CD4-positive, alpha-beta T cell (primary cell): Measurements from ENCODE around the gene SGSM2. TPM values are rescaled to one million over a fixed set of nuclear protein-coding genes. Genes with fewer than 3 reads are reported as not detected.
A peak's percentile ranks its signal among the peaks of the same experiment; 100 is the strongest.

Source experiments
- ATAC-seq: fragments of 200-7000 bp; cut with Tn5 transposase; one replicate; pipeline ENCODE4 v1.10.0; 2022; ENCODE audit warnings: mild to moderate bottlenecking; ENCODE audit not compliant: poor library complexity
- CTCF ChIA-PET: fragments of 350-600 bp; sonication (Branson Sonifier 250); formaldehyde crosslinking; loops from one replicate; lab custom pipeline; 2021; ENCODE audit warnings: antibody characterized with exemption, inconsistent platforms; lab: Charles Lee
- POLR2A ChIA-PET: fragments of 350-600 bp; sonication (Branson Sonifier 250); formaldehyde crosslinking; loops from one replicate; lab custom pipeline; 2021; ENCODE audit warnings: antibody characterized with exemption, inconsistent platforms; lab: Charles Lee
- DNase-seq, 14 experiments: peaks; one replicate each; pipeline ENCODE4 v3.0.0-alpha.2; 2013 to 2020; ENCODE audit warnings: mixed read lengths in 2 of 14
- H3K27ac ChIP-seq, 2 donors: one replicate each; pipeline versions ENCODE4 v1.5.1 to v1.7.0; 2013; ENCODE audit warnings: low read length in 2 of 2, low read depth in 1 of 2, mild to moderate bottlenecking in 1 of 2
- H3K27me3 ChIP-seq, 2 experiments: 1 replicate in 1 of 2; 2 replicates in 1 of 2; pipeline versions ENCODE4 v1.6.1 to v1.7.0; 2013; ENCODE audit warnings: low read length in 2 of 2, control low read depth in 1 of 2, mild to moderate bottlenecking in 1 of 2, moderate library complexity in 1 of 2; ENCODE audit not compliant: insufficient read depth in 2 of 2, control insufficient read depth in 1 of 2
- H3K36me3 ChIP-seq: one replicate; pipeline ENCODE4 v1.6.1; 2013; ENCODE audit warnings: low read length, control low read depth; ENCODE audit not compliant: insufficient read depth
- H3K4me1 ChIP-seq: one replicate; pipeline ENCODE4 v1.6.1; 2013; ENCODE audit warnings: low read length, control low read depth; ENCODE audit not compliant: insufficient read depth
- H3K4me3 ChIP-seq: one replicate; pipeline ENCODE4 v1.5.1; 2013; ENCODE audit warnings: mild to moderate bottlenecking, low read length, moderate library complexity
- H3K9me3 ChIP-seq, 2 experiments: 1 replicate in 1 of 2; 2 replicates in 1 of 2; pipeline versions ENCODE4 v1.6.1 to v1.7.0; 2013; ENCODE audit warnings: low read length in 2 of 2, mild to moderate bottlenecking in 2 of 2, control low read depth in 1 of 2, moderate library complexity in 1 of 2; ENCODE audit not compliant: control insufficient read depth in 1 of 2, insufficient read depth in 1 of 2
- H3K27ac Mint-ChIP-seq: one replicate; pipeline ENCODE4 v1.8.0; 2020; ENCODE audit warnings: mixed read lengths
- H3K27me3 Mint-ChIP-seq: one replicate; pipeline ENCODE4 v1.8.0; 2021; ENCODE audit warnings: mixed read lengths
- H3K36me3 Mint-ChIP-seq: one replicate; pipeline ENCODE4 v1.8.0; 2021; ENCODE audit warnings: low read depth, mixed read lengths
- H3K4me1 Mint-ChIP-seq: one replicate; pipeline ENCODE4 v1.8.0; 2021; ENCODE audit warnings: low read depth, mixed read lengths
- H3K4me3 Mint-ChIP-seq: one replicate; pipeline ENCODE4 v1.8.0; 2020; ENCODE audit warnings: mild to moderate bottlenecking, mixed read lengths
- H3K9me3 Mint-ChIP-seq: one replicate; pipeline ENCODE4 v1.8.0; 2020; ENCODE audit warnings: mixed read lengths
- CTCF ChIP-seq: fragments of 200-600 bp; IDR thresholded peaks from one replicate; pipeline ENCODE4 v1.8.0; 2022; ENCODE audit warnings: antibody characterized with exemption, mild to moderate bottlenecking
- intact Hi-C, 2 experiments: fragments of 100-400 bp; cut with DNase I in 1 of 2; cut with micrococcal nuclease in 1 of 2; formaldehyde crosslinking; loops; one replicate each; pipeline versions ENCODE4 v1.15.1 to v1.9.0; 2023 to 2025; cut with DNase I, micrococcal nuclease
- total RNA-seq, 174 experiments: library from RNA in 2 of 174; stranded (reverse) in 2 of 174; gene quantifications; one replicate each; pipeline ENCODE4 v1.2.3 and lab custom pipeline; 2021 to 2026

The SGSM2 gene
- total RNA-seq, 2 experiments from 2014 or later = 147 to 154 TPM

GRCh38 chr17:2414446-2415064 is 77.3 kb downstream of the SGSM2 start:
- no peak for DNase-seq
- peaks cover 52% of the 10 kb centered on the region for H3K36me3 Mint-ChIP-seq
- H3K27ac Mint-ChIP-seq = no peak overlapping the region
- intact Hi-C loops = no loop called here
- no peaks in the 10 kb centered on the region for H3K27me3 ChIP-seq
- TF ChIP-seq CTCF = no peak
- H3K36me3 ChIP-seq = peaks cover 24% of the 10 kb centered on the region
- no peaks in the 10 kb centered on the region for H3K4me1 ChIP-seq
- CTCF ChIA-PET = interaction anchor here (1.8 to 7.7 kb wide), 2 partner anchors 13 to 32 kb away, joined by 11 to 204 read pairs; no protein-coding TSS in a partner anchor
- no peaks in the 10 kb centered on the region for H3K4me1 Mint-ChIP-seq
- H3K9me3 Mint-ChIP-seq = no peaks in the 10 kb centered on the region
- no peak overlapping the region for H3K27ac ChIP-seq
- POLR2A ChIA-PET = interaction anchor here (3.2 kb wide), 1 partner anchor 32 kb away, joined by 56 read pairs; no protein-coding TSS in a partner anchor
- no peaks in the 10 kb centered on the region for H3K27me3 Mint-ChIP-seq
- no peaks in the 10 kb centered on the region for H3K9me3 ChIP-seq
- H3K4me3 ChIP-seq = no peak overlapping the region
- no peak for ATAC-seq
- H3K4me3 Mint-ChIP-seq = no peak overlapping the region

DNA sequence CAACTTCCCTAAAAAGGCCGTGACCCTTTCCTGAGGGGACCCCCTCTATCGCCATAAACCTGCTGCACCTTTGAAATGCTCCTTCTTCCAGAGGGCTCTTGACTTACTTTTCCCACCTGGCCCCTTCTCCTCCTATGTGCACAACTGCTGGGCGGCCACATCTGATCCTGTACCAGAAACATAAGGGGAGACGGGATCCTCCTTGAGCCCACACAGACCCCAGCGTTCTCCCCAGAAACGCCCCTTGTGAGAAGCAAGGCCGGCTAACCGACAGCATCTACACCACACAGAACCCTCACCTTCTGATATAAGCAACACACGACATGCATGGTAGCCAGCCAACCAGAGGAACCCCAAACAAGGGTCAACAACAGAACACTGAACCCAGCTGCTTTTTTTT is 77.8 kb downstream of the SGSM2 start:
- ChIA-PET CTCF (interaction anchor here (1.3 to 7.7 kb wide), 6 partner anchors 13 to 78 kb away, joined by 3 to 204 read pairs (median 13); partner anchors contain the start of genes SGSM2 and TSR1), POLR2A (interaction anchor here (0.9 to 3.2 kb wide), 4 partner anchors 13 to 33 kb away, joined by 6 to 56 read pairs (median 18); no protein-coding TSS in a partner anchor)
- Mint-ChIP-seq H3K36me3 (peaks cover 58% of the 10 kb centered on the region), H3K27ac (no peak overlapping the region), H3K9me3 (no peaks in the 10 kb centered on the region), H3K27me3 (no peaks in the 10 kb centered on the region), H3K4me3 (no peak overlapping the region), H3K4me1 (no peaks in the 10 kb centered on the region)
- DNase-seq = no peak
- Histone ChIP-seq H3K36me3 (peaks cover 29% of the 10 kb centered on the region), H3K27ac (no peak overlapping the region), H3K9me3 (no peaks in the 10 kb centered on the region), H3K27me3 (no peaks in the 10 kb centered on the region), H3K4me3 (no peak overlapping the region), H3K4me1 (no peaks in the 10 kb centered on the region)
- no peak for ATAC-seq
- intact Hi-C loops = no loop called here
- TF ChIP-seq CTCF = no peak

DNA sequence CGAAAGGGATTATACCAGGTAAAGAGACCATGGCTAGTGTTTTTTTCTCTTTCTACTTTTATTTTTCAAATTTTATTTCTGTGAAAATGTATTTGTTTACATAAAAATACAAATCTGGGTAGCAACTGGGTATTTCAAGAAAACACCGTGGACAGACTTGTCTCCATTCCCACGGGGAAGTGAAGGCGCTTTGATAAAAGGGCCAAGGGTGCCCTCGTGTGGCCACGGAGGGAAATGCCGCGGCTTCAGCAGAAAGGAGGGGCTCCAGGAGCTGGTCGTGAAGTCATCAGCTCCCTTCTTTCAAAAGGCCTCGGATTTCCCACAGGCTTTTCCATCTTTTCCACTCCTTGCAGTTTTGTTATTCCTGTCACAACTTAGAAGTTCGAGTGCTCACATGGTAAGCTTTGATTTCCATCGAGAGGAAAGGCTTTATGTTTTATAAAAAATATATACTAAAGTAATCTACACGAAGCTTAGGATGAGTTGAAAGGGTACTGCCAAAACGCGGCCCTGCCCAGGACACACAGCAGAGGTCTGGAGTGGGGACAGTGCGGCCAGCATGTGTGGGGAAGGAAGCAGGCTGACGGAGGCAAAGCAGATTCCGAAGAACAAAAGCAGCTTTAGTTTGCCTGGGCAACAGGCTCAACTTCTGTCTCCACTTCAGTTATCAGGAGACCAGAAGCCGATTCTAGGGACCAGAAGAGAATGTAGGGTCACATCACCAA is 78.9 kb downstream of the SGSM2 start:
- no peaks in the 10 kb centered on the region for H3K9me3 ChIP-seq
- no peaks in the 10 kb centered on the region for H3K9me3 Mint-ChIP-seq
- H3K36me3 ChIP-seq = peaks cover 40% of the 10 kb centered on the region
- DNase-seq (peak; percentile 70 to 93 (median 85)), ATAC-seq (peak; percentile 90)
- peak overlapping the region; percentile 31 for H3K27ac Mint-ChIP-seq
- intact Hi-C loops = loop anchor here (1.0 kb wide), 2 partner anchors 15 to 34 kb away; partner anchors contain the start of gene MNT (in 1 of the 2)
- H3K4me1 ChIP-seq = no peaks in the 10 kb centered on the region
- no peaks in the 10 kb centered on the region for H3K27me3 ChIP-seq
- ChIA-PET CTCF (interaction anchor here (0.7 to 7.7 kb wide), 21 partner anchors 9 to 369 kb away, joined by 3 to 204 read pairs (median 4); partner anchors contain the start of genes SGSM2 and TSR1), POLR2A (interaction anchor here (0.7 to 3.2 kb wide), 7 partner anchors 10 to 84 kb away, joined by 4 to 56 read pairs (median 6); no protein-coding TSS in a partner anchor)
- H3K4me3 Mint-ChIP-seq = no peak overlapping the region
- H3K27me3 Mint-ChIP-seq = no peaks in the 10 kb centered on the region
- no peak overlapping the region for H3K4me3 ChIP-seq
- no peaks in the 10 kb centered on the region for H3K4me1 Mint-ChIP-seq
- TF ChIP-seq CTCF = peak; percentile 98
- H3K27ac ChIP-seq = no peak overlapping the region
- H3K36me3 Mint-ChIP-seq = peaks cover 61% of the 10 kb centered on the region
